SK-N-SH (cell line): ENCODE measurements around the gene PLCE1. TPM values are rescaled to one million over a fixed set of nuclear protein-coding genes. Genes with fewer than 3 reads are reported as not detected.
"Not testable (repeated sequence)": the region's sequence is repeated elsewhere in the genome, so short reads cannot be mapped to it uniquely, and the experiment has no call there.

ENCODE experiments used
- CTCF ChIA-PET: fragments of 300-600, 350-600 bp; formaldehyde crosslinking; extraction: SDS; loops from one replicate; lab custom pipeline; 2021; lab: Yijun Ruan, JAX
- POLR2A ChIA-PET: fragments of 350-600 bp; sonication (Branson Sonifier 250); formaldehyde crosslinking; extraction: SDS; loops from one replicate; lab custom pipeline; 2020; ENCODE audit warnings: antibody characterized with exemption, inconsistent platforms; lab: Yijun Ruan, JAX
- DNase-seq: peaks from one replicate; pipeline ENCODE4 v3.0.0; 2012
- H2AFZ ChIP-seq: fragments of 200-600 bp; sonication (generic); 2 replicates; pipeline ENCODE4 v1.8.1; 2016; ENCODE audit warnings: antibody characterized with exemption, mild to moderate bottlenecking, low read depth
- H3F3A ChIP-seq: fragments of 200-600 bp; sonication (generic); replicated peaks from 2 replicates; pipeline ENCODE3; 2016; ENCODE audit warnings: antibody characterized with exemption, mild to moderate bottlenecking; ENCODE audit not compliant: insufficient read depth
- H3K27ac ChIP-seq, 2 experiments: fragments of 200-500 bp in 1 of 2; fragments of 200-600 bp in 1 of 2; sonication (Bioruptor generic) in 1 of 2; sonication (generic), shearing (Covaris generic) in 1 of 2; 2 replicates each; pipeline versions ENCODE4 v1.5.1 to v1.6.1; 2014 to 2016; ENCODE audit warnings: low read depth in 2 of 2, inconsistent platforms in 1 of 2, low read length in 1 of 2, mild to moderate bottlenecking in 1 of 2, mixed read lengths in 1 of 2
- H3K27me3 ChIP-seq: fragments of 200-600 bp; sonication (generic), shearing (Covaris generic); 2 replicates; pipeline ENCODE4 v1.6.1; 2016; ENCODE audit warnings: mixed run types; ENCODE audit not compliant: insufficient read depth
- H3K36me3 ChIP-seq, 2 experiments: fragments of 200-500 bp in 1 of 2; fragments of 200-600 bp in 1 of 2; sonication (Bioruptor generic) in 1 of 2; sonication (generic) in 1 of 2; replicated peaks in 1 of 2; 2 replicates each; pipeline versions ENCODE3 to v1.5.1; 2014 to 2016; ENCODE audit warnings: low read length in 1 of 2, mild to moderate bottlenecking in 1 of 2; ENCODE audit not compliant: insufficient read depth in 2 of 2, control insufficient read depth in 1 of 2
- H3K4me1 ChIP-seq, 2 experiments: fragments of 200-500 bp in 1 of 2; fragments of 200-600 bp in 1 of 2; sonication (Bioruptor generic) in 1 of 2; sonication (generic), shearing (Covaris generic) in 1 of 2; 2 replicates each; pipeline versions ENCODE4 v1.5.1 to v1.6.1; 2014 to 2016; ENCODE audit warnings: low read depth in 1 of 2, low read length in 1 of 2, mixed run types in 1 of 2; ENCODE audit not compliant: insufficient read depth in 2 of 2, control insufficient read depth in 1 of 2
- H3K4me2 ChIP-seq: fragments of 200-600 bp; sonication (generic), shearing (Covaris generic); 2 replicates; pipeline ENCODE4 v1.6.1; 2017; ENCODE audit warnings: mixed run types
- H3K4me3 ChIP-seq, 2 experiments: fragments of 200-500 bp in 1 of 2; fragments of 200-600 bp in 1 of 2; sonication (Bioruptor generic) in 1 of 2; sonication (generic), shearing (Covaris generic) in 1 of 2; 2 replicates each; pipeline versions ENCODE4 v1.5.1 to v1.8.1; 2014 to 2016; ENCODE audit warnings: low read depth in 2 of 2, inconsistent platforms in 1 of 2, low read length in 1 of 2, mild to moderate bottlenecking in 1 of 2, mixed read lengths in 1 of 2, moderate library complexity in 1 of 2
- H3K79me2 ChIP-seq: fragments of 200-600 bp; sonication (generic); 2 replicates; pipeline ENCODE4 v1.8.1; 2017; ENCODE audit warnings: mild to moderate bottlenecking; ENCODE audit not compliant: insufficient read depth
- H3K9ac ChIP-seq: fragments of 200-600 bp; sonication (generic); 2 replicates; pipeline ENCODE4 v1.6.1; 2017; ENCODE audit warnings: mixed run types
- H3K9me2 ChIP-seq: fragments of 200-600 bp; sonication (generic); 2 replicates; pipeline ENCODE4 v1.6.1; 2017; ENCODE audit warnings: mixed run types
- H3K9me3 ChIP-seq: fragments of 200-600 bp; sonication (generic); 2 replicates; pipeline ENCODE4 v1.6.1; 2017; ENCODE audit warnings: mixed run types, mild to moderate bottlenecking, moderate library complexity
- H4K20me1 ChIP-seq: fragments of 200-600 bp; sonication (generic); 2 replicates; pipeline ENCODE4 v1.6.1; 2017; ENCODE audit warnings: mild to moderate bottlenecking, mixed run types; ENCODE audit not compliant: insufficient read depth
- CHD2 ChIP-seq: fragments of 150-350 bp; IDR thresholded peaks from 2 replicates; pipeline ENCODE4 v1.6.1; 2018; ENCODE audit warnings: low read length; ENCODE audit not compliant: partially characterized antibody
- ELF1 ChIP-seq: IDR thresholded peaks from 2 replicates; pipeline ENCODE4 v1.4.0; 2012
- EZH2phosphoT487 ChIP-seq: fragments of 200-600 bp; sonication (generic); IDR thresholded peaks from 2 replicates; pipeline ENCODE4 v1.6.1; 2017; ENCODE audit warnings: low read depth, mixed run types, mild to moderate bottlenecking, antibody characterized with exemption, moderate library complexity, borderline replicate concordance
- FOSL2 ChIP-seq: IDR thresholded peaks from 2 replicates; pipeline ENCODE4 v1.4.0; 2012; ENCODE audit warnings: low read depth, mild to moderate bottlenecking, moderate library complexity, borderline replicate concordance
- FOXM1 ChIP-seq: IDR thresholded peaks from 2 replicates; pipeline ENCODE4 v1.4.0; 2012; ENCODE audit warnings: low read depth, mild to moderate bottlenecking
- MAX ChIP-seq: IDR thresholded peaks from 2 replicates; pipeline ENCODE4 v1.4.0; 2012; ENCODE audit warnings: low read depth
- NFIC ChIP-seq: IDR thresholded peaks from 2 replicates; pipeline ENCODE4 v1.4.0; 2012; ENCODE audit warnings: borderline replicate concordance
- PBX3 ChIP-seq: IDR thresholded peaks from 2 replicates; pipeline ENCODE4; 2012
- RCOR1 ChIP-seq: fragments of 150-350 bp; IDR thresholded peaks from 2 replicates; pipeline ENCODE4 v1.6.1; 2017; ENCODE audit warnings: antibody characterized with exemption, low read length
- RFX5 ChIP-seq: IDR thresholded peaks from 2 replicates; pipeline ENCODE4 v1.6.1; 2012; ENCODE audit warnings: mild to moderate bottlenecking, improper control_type of control experiment, low read length
- SIN3A ChIP-seq: IDR thresholded peaks from 2 replicates; pipeline ENCODE4 v1.6.1; 2012; ENCODE audit warnings: low read depth, mild to moderate bottlenecking, low read length, moderate library complexity, borderline replicate concordance
- SMC3 ChIP-seq: IDR thresholded peaks from 2 replicates; pipeline ENCODE4 v1.6.1; 2012; ENCODE audit warnings: low read depth, low read length, improper control_type of control experiment
- TAF1 ChIP-seq: IDR thresholded peaks from 2 replicates; pipeline ENCODE4 v1.6.1; 2012; ENCODE audit warnings: low read depth, mild to moderate bottlenecking, low read length, moderate library complexity, borderline replicate concordance
- TEAD4 ChIP-seq: IDR thresholded peaks from 2 replicates; pipeline ENCODE4 v1.4.0; 2012; ENCODE audit warnings: mild to moderate bottlenecking, borderline replicate concordance; ENCODE audit not compliant: insufficient read depth
- WGBS: methylation state at CpG from one replicate; pipeline ENCODE4 v1.1.6; 2017; ENCODE audit warnings: low lambda C conversion rate; 5-methylcytosine and 5-hydroxymethylcytosine counted together
- polyA plus RNA-seq, 3 experiments: library from polyadenylated mRNA; depleted of rRNA; stranded (reverse); fragments of >200 nt; gene quantifications; 2 replicates each; pipeline ENCODE4 v1.2.3, GENCODE V29; 2012
- TF ChIP-seq, protein P1 (sequence below): IDR thresholded peaks from 2 replicates; pipeline ENCODE4 v1.4.0; 2012; ENCODE audit warnings: low read depth, borderline replicate concordance
- TF ChIP-seq, protein P2 (sequence below): fragments of 150-350 bp; IDR thresholded peaks from 2 replicates; pipeline ENCODE4 v1.6.1; 2016; ENCODE audit warnings: mild to moderate bottlenecking, low read depth, low read length

The PLCE1 gene
- polyA plus RNA-seq, 1 of the 3 experiments (the other 2 are of a cell fraction) = 1.2 TPM

- H3K4me1 ChIP-seq, H3K9ac ChIP-seq, DNase-seq, H3K27me3 ChIP-seq, H3K4me3 ChIP-seq, H2AFZ ChIP-seq, H3K36me3 ChIP-seq, CTCF ChIA-PET, H3K27ac ChIP-seq, POLR2A ChIA-PET, H3K79me2 ChIP-seq, H3K4me2 ChIP-seq, H3K9me2 ChIP-seq, H3K9me3 ChIP-seq, H4K20me1 ChIP-seq, H3F3A ChIP-seq: not testable (repeated sequence)
- WGBS = 90% methylated on average over 6 of the region's 44 CpGs
Measured at GRCh38 chr10:93970433-93971010, 23.2 kb upstream of the PLCE1 start.

DNA sequence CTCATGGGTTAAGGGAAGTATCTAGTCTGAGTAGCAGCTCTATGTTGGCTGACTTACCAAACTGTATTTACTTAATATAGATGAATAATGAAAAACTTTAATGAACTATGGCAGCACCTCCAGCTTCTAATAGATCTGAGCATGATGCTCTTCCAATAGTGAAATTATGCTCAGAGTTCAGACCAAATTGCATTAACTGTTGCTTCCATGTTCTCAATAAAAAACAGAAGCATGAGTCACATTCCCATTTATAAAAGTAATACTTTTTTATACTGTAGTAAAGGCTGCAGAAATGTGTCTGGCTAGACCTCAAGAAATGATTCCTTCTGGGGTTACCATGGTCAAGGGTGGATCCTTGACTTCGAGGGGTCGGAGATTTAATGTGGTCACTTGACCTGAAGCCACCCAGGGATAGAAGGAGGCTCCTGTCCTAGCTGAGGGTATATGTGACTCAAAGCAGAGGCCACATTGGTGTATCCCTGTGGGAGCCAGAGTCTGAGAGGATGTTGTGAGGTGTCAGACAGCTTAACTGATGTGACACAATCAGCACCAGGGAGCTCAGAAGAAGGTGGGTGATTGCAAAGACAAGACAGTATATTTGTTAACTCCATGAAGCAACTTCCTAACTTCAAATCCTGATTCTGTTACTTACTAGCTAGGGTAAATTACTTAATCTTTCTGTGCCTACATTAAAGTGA lies 19.8 kb upstream of the PLCE1 start:
- ChIA-PET CTCF (interaction anchor here (1.3 to 3.2 kb wide), 2 partner anchors 57 to 346 kb away, joined by 3 to 10 read pairs; no protein-coding TSS in a partner anchor), POLR2A (no interaction called here)
- no peaks in the 10 kb centered on the region for H3K9me2 ChIP-seq
- DNase-seq = no peak
- H3K79me2 ChIP-seq = no peaks in the 10 kb centered on the region
- H3K4me3 ChIP-seq = no peak overlapping the region
- no peak overlapping the region for H2AFZ ChIP-seq
- peaks cover 0 to 2% of the 10 kb centered on the region in 2 experiments; a peak in 1 of 4 replicates for H3K4me1 ChIP-seq
- WGBS = 63% methylated on average over 2 of the region's 2 CpGs
- no peaks in the 10 kb centered on the region for H3K9me3 ChIP-seq
- peaks cover 4% of the 10 kb centered on the region for H3F3A ChIP-seq
- H3K27me3 ChIP-seq = no peaks in the 10 kb centered on the region
- no peak overlapping the region for H3K9ac ChIP-seq
- no peak for TF ChIP-seq RFX5
- no peak for TF ChIP-seq SMC3
- no peak for TF ChIP-seq ELF1
- TF ChIP-seq, protein P1, sequence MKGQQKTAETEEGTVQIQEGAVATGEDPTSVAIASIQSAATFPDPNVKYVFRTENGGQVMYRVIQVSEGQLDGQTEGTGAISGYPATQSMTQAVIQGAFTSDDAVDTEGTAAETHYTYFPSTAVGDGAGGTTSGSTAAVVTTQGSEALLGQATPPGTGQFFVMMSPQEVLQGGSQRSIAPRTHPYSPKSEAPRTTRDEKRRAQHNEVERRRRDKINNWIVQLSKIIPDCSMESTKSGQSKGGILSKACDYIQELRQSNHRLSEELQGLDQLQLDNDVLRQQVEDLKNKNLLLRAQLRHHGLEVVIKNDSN = no peak
- no peak for TF ChIP-seq NFIC
- no peak for TF ChIP-seq FOXM1
- no peak for TF ChIP-seq TEAD4
- TF ChIP-seq MAX = no peak
- TF ChIP-seq RCOR1 = no peak
- no peak for TF ChIP-seq SIN3A
- TF ChIP-seq CHD2 = no peak
- TF ChIP-seq, protein P2, sequence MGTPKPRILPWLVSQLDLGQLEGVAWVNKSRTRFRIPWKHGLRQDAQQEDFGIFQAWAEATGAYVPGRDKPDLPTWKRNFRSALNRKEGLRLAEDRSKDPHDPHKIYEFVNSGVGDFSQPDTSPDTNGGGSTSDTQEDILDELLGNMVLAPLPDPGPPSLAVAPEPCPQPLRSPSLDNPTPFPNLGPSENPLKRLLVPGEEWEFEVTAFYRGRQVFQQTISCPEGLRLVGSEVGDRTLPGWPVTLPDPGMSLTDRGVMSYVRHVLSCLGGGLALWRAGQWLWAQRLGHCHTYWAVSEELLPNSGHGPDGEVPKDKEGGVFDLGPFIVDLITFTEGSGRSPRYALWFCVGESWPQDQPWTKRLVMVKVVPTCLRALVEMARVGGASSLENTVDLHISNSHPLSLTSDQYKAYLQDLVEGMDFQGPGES = no peak
- no peak for TF ChIP-seq PBX3
- no peak for TF ChIP-seq FOSL2
- TF ChIP-seq TAF1 = no peak
- TF ChIP-seq EZH2phosphoT487 = no peak
- H3K36me3 ChIP-seq = no peaks in the 10 kb centered on the region
- H3K27ac ChIP-seq = no peak overlapping the region
- no peaks in the 10 kb centered on the region for H4K20me1 ChIP-seq
- H3K4me2 ChIP-seq = no peak overlapping the region
